Aorta (tissue), 5 donors: ENCODE results near the gene PTH2. TPM values are rescaled to one million over a fixed set of nuclear protein-coding genes. Genes with fewer than 3 reads are reported as not detected.
A peak's percentile ranks its signal among the peaks of the same experiment; 100 is the strongest.

Experiments
- ATAC-seq: fragments of 200-7000 bp; cut with Tn5 transposase; one replicate; pipeline ENCODE4 v1.9.1; 2022; ENCODE audit warnings: moderate library complexity; ENCODE audit not compliant: low FRiP score
- DNase-seq, 2 donors: peaks; one replicate each; pipeline ENCODE4 v3.0.0-alpha.2; 2020
- H3K27ac ChIP-seq, 2 donors: one replicate each; pipeline ENCODE4 v1.5.1; 2013; ENCODE audit warnings: low read length in 2 of 2, mild to moderate bottlenecking in 2 of 2, moderate library complexity in 2 of 2, control low read depth in 1 of 2, inconsistent platforms in 1 of 2, low read depth in 1 of 2
- H3K27me3 ChIP-seq, 2 donors: one replicate each; pipeline ENCODE4 v1.6.1; 2013; ENCODE audit warnings: control low read depth in 1 of 2, low read length in 1 of 2, mild to moderate bottlenecking in 1 of 2, moderate library complexity in 1 of 2; ENCODE audit not compliant: insufficient read depth in 2 of 2, control insufficient read depth in 1 of 2
- H3K36me3 ChIP-seq, 2 donors: one replicate each; pipeline ENCODE4 v1.6.1; 2013; ENCODE audit warnings: control low read depth in 1 of 2, low read length in 1 of 2, mild to moderate bottlenecking in 1 of 2; ENCODE audit not compliant: insufficient read depth in 2 of 2, control insufficient read depth in 1 of 2
- H3K4me1 ChIP-seq, 2 donors: one replicate each; pipeline ENCODE4 v1.6.1; 2013; ENCODE audit warnings: low read length in 2 of 2, control low read depth in 1 of 2, mild to moderate bottlenecking in 1 of 2, moderate library complexity in 1 of 2; ENCODE audit not compliant: insufficient read depth in 2 of 2, control insufficient read depth in 1 of 2
- H3K4me3 ChIP-seq, 2 donors: one replicate each; pipeline ENCODE4 v1.5.1; 2013; ENCODE audit warnings: low read length in 2 of 2, control low read depth in 1 of 2, mild to moderate bottlenecking in 1 of 2
- H3K9me3 ChIP-seq: one replicate; pipeline ENCODE4 v1.6.1; 2013; ENCODE audit warnings: mild to moderate bottlenecking, low read length; ENCODE audit not compliant: control insufficient read depth
- WGBS, 2 donors: extraction: QIAGEN DNeasy Blood & Tissue Kit; methylation state at CpG; one replicate each; pipeline ENCODE4 v1.1.7; 2013; 5-methylcytosine and 5-hydroxymethylcytosine counted together
- intact Hi-C, 2 donors: fragments of 100-400 bp; cut with DNase I; formaldehyde crosslinking; loops; one replicate each; pipeline versions ENCODE4 v1.14.2 to v1.15.0; 2022
- polyA plus RNA-seq, 2 donors: library from polyadenylated mRNA; stranded (reverse); fragments of 200-250 nt; gene quantifications; one replicate each; pipeline ENCODE4 v1.2.3, GENCODE V29; 2013
- total RNA-seq, 2 donors: library from RNA; stranded (reverse); fragmentation: NEBNext Ultra II Directional; extraction: Animal tissue kit (Norgen Biotek cat#: 25700); gene quantifications; one replicate each; pipeline ENCODE4 v1.2.1, GENCODE V29; 2021
- donor health status: healthy with polysubstance abuse.
- donor health status: Bipolar disorder and iron deficiency.
- donor health status: DM: no; HTN: no; CAD: no.
- donor health status: DM: no; HTN: no; CAD: no.
- donor health status: DM: yes; HTN: yes; CAD: no.

Gene PTH2
- total and polyA plus RNA-seq, 4 donors = not detected

DNA sequence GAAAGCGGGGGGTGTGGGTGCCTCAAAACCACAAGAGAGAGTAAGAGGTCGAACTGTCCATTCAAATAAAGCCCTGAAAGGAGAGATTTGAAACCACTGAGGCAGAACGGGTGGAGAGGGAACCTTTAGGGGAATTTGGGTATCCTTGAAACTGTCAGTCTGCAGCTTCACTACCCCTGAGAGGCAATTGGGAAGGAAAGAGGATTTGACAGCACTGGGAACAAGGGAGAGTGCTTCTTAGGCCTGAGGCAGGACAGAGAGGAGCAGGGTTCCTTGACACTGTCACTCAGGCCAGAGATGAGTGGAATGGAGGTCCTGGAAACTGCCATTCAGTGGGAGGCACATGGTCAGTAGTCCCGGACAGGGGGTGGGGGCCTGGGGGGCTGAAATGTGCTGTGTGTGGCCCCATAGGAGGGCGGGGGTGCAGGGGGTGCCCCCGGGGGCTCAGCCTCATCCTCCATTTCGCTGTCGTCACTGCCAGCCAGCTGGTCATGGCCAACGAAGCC, 7.0 kb upstream of the PTH2 start:
- DNase-seq (no peak), ATAC-seq (no peak)
- no peak overlapping the region for H3K27ac ChIP-seq
- intact Hi-C loops = no loop called here
- 76 to 77% methylated on average over 9 of the region's 9 CpGs for WGBS, 2 donors
- peaks cover 0 to 3% of the 10 kb centered on the region in 2 donors for H3K27me3 ChIP-seq
- no peaks in the 10 kb centered on the region for H3K4me1 ChIP-seq
- H3K36me3 ChIP-seq = no peaks in the 10 kb centered on the region
- H3K4me3 ChIP-seq = no peak overlapping the region
- no peaks in the 10 kb centered on the region for H3K9me3 ChIP-seq

DNA sequence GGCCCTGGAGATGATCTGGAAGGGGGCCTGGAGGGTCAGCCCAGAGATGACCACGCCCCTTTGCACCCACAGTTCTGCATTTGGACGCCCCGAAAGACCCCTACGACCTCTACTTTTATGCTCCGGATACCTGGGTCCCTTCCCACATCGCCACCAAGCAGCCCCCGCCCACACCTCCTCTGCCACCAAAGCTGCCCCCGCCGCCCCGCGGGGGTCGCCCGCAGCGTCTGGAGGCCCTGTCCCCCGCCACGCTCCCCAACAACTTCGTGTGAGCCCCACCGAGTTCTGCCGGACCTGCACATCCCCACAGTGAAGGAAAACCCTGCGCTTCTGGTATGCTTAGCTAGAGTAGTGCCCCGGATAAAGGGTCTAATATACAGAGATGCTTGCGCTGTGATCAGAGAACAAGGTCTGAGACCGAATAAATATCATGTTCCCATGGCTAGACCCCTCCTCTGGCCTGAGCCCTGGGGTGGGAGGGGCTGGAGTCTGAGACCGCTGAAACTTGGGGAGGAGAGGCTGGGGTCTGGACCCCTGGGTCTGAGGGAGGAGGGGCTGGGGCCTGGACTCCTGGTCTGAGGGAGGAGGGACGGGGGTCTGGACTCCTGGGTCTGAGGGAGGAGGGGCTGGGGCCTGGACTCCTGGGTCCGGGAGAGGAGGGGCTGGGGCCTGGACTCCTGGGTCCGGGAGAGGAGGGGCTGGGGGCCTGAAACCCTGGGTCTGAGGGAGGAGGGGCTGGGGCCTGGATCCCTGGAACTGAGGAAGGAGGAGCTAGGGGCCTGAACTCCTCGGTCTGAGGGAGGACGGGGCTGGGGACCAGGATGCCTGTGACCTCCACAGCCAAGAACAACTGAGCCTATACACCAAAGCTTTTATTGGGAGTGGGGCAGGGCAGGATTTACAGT, 5.6 kb upstream of the PTH2 start:
- no peaks in the 10 kb centered on the region for H3K36me3 ChIP-seq
- ATAC-seq (no peak), DNase-seq (no peak)
- no peak overlapping the region for H3K4me3 ChIP-seq
- 9 to 10% methylated on average over 25 to 29 of the region's 29 CpGs for WGBS, 2 donors
- intact Hi-C loops = no loop called here
- H3K27ac ChIP-seq = no peak overlapping the region
- H3K4me1 ChIP-seq = no peaks in the 10 kb centered on the region
- no peaks in the 10 kb centered on the region for H3K9me3 ChIP-seq
- peaks cover 0 to 5% of the 10 kb centered on the region in 2 donors for H3K27me3 ChIP-seq

DNA sequence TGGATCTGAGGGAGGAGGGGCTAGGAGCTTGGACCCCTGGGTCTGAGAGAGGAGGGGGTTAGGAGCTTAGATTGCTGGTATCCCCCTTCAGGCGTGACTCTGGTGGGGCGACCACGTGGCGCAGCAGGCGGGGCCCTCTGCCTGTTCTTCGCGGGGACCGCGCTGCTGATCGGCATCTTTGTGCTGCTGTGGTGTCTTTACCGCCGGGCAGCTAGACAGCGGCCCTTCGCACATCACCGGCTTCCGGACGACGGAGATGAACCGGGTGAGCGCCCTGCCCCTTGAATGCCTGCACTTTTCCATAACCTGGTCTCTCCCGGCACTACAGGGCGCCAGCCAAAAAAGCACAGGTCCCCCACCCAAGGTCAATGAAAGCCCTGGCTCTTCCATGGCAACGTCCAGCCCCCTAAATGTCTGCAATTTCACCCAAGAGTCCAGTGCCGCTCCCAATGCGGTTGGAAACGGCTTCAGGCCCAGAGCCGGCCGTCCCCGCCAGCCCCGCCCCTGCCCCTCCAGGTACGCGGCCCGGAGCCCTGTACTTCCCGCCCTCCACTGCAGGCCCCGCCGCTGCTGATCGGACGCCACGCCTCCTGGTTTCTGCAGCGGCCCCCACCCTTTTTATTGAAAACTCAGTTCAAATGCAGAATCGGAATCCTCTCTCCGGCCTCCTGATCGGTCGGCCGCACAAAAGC, 4.8 kb upstream of the PTH2 start:
- Histone ChIP-seq H3K27me3 (peaks cover 0 to 5% of the 10 kb centered on the region in 2 donors), H3K4me1 (no peaks in the 10 kb centered on the region), H3K27ac (no peak overlapping the region), H3K4me3 (no peak overlapping the region), H3K9me3 (no peaks in the 10 kb centered on the region), H3K36me3 (no peaks in the 10 kb centered on the region)
- intact Hi-C loops = no loop called here
- WGBS, 2 donors = 1 to 2% methylated on average over 45 of the region's 45 CpGs
- DNase-seq = no peak
- no peak for ATAC-seq

DNA sequence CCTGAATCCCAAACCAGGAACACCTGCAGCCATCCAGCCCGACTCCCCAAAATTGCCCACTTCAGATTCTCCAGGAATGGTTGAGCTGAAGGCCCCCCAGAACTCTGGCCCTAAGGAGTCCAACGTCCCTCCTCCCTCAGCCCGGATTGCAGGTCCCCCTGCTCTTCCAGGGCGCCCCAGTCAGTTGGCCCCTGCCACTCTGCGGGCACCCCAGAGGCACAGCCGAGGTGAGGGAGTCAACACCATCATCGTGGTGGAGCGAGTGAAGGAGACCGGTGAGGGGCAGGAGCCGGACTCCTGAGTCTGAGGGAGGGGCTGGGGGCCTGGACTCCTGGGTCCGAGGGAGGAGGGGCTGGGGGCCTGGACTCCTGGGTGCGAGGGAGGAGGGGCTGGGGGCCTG, 4.1 kb upstream of the PTH2 start:
- WGBS, 2 donors = 53 to 57% methylated on average over 12 of the region's 12 CpGs
- intact Hi-C loops = no loop called here
- H3K27ac ChIP-seq = no peak overlapping the region
- no peaks in the 10 kb centered on the region for H3K4me1 ChIP-seq
- no peak for DNase-seq
- H3K4me3 ChIP-seq = no peak overlapping the region
- no peaks in the 10 kb centered on the region for H3K9me3 ChIP-seq
- no peaks in the 10 kb centered on the region for H3K36me3 ChIP-seq
- peaks cover 0 to 5% of the 10 kb centered on the region in 2 donors for H3K27me3 ChIP-seq
- ATAC-seq = no peak

DNA sequence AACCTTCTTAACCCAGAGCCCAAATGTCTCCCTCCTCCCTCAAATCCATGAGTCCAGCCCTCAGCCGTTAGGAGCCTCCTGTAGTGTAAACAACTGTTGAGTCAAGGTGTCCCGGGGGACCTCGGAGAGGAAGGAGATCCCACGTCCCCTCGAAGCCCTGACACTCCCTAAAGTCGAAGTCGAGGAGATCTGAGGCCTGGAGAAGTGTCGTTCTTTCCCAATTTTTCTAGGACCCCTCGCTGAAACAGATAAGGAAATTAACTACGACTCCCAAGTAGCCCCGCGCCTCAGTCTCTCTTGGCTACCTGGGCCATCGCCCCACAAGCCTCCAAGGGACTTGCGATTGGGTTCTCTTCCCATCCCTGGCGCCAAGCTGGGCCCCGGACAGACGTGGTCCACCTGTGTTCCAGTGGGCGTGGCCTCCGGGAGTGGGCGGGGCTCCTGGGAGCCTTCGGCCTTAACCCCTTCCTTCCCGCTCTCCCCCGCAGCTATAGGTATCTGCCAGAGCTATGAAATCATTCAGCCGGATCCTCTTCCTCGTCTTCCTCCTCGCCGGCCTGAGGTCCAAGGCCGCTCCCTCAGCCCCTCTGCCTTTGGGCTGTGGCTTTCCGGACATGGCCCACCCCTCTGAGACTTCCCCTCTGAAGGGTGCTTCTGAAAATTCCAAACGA, 2.8 kb upstream of the PTH2 start:
- intact Hi-C loops = no loop called here
- DNase-seq (no peak), ATAC-seq (no peak)
- H3K4me1 ChIP-seq = no peaks in the 10 kb centered on the region
- H3K9me3 ChIP-seq = no peaks in the 10 kb centered on the region
- H3K36me3 ChIP-seq = no peaks in the 10 kb centered on the region
- no peak overlapping the region for H3K27ac ChIP-seq
- H3K27me3 ChIP-seq = peaks cover 0 to 5% of the 10 kb centered on the region in 2 donors
- no peak overlapping the region for H3K4me3 ChIP-seq
- whole genome bisulfite sequencing, 2 donors = 2 to 3% methylated on average over 27 to 30 of the region's 30 CpGs

DNA sequence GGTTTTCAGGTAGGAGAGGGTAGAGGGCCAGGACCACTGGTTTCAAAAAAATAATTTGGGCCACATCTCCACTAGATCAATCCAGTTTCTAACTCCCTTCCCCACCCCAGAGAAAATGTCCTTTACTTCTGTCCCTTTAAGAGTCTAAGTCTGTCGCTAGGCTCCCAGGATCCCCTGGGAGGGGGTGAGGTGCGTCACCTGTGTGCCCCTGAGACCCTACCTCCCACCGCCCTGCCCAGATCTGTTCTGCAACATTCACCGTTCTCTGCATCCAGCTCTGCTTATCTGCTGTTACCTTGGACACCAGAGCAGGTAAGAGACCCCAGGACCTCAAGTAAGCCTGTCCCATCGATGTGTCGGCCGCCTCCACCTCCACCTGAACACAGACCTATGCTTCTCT, 1.9 kb upstream of the PTH2 start, which contains the start of gene GFY:
TSS of gene GFY (plus strand) at position 211 of the 400 bp plus-strand sequence. CDS start 1,043 bp downstream, outside the sequence.
- H3K9me3 ChIP-seq = no peaks in the 10 kb centered on the region
- intact Hi-C loops = no loop called here
- no peak within 1 kb of the TSS for H3K4me3 ChIP-seq
- H3K4me1 ChIP-seq = no peaks in the 10 kb centered on the region
- H3K27ac ChIP-seq = no peak within 1 kb of the TSS
- no peak for ATAC-seq
- 50 to 53% methylated on average over 7 of the region's 7 CpGs for WGBS, 2 donors
- H3K27me3 ChIP-seq = peaks cover 0 to 5% of the 10 kb centered on the region in 2 donors
- DNase-seq = no peak
- H3K36me3 ChIP-seq = no peaks in the 10 kb centered on the region

DNA sequence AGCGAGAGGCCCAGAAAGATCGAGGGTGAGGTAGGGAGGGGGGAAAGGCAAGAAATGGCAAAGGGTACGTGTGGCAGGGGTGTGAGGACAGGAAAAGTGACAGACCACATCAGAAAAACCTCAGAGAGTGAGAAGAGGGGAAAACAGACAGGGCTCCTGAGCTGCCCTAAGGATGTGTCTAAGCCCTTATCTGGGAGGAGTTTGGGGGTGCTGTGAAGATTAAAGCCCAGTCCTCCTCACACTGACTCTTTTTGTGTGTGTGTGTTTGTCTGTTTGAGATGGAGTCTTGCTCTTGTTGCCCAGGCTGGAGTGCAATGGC, 703 bp upstream of the PTH2 start:
- Histone ChIP-seq H3K4me1 (no peaks in the 10 kb centered on the region), H3K4me3 (no peak overlapping the region), H3K27ac (no peak overlapping the region), H3K36me3 (no peaks in the 10 kb centered on the region), H3K9me3 (no peaks in the 10 kb centered on the region), H3K27me3 (peaks cover 0 to 5% of the 10 kb centered on the region in 2 donors)
- WGBS, 2 donors = 7 to 13% methylated on average over 3 of the region's 3 CpGs
- no peak for DNase-seq
- intact Hi-C loops = no loop called here
- ATAC-seq = no peak

DNA sequence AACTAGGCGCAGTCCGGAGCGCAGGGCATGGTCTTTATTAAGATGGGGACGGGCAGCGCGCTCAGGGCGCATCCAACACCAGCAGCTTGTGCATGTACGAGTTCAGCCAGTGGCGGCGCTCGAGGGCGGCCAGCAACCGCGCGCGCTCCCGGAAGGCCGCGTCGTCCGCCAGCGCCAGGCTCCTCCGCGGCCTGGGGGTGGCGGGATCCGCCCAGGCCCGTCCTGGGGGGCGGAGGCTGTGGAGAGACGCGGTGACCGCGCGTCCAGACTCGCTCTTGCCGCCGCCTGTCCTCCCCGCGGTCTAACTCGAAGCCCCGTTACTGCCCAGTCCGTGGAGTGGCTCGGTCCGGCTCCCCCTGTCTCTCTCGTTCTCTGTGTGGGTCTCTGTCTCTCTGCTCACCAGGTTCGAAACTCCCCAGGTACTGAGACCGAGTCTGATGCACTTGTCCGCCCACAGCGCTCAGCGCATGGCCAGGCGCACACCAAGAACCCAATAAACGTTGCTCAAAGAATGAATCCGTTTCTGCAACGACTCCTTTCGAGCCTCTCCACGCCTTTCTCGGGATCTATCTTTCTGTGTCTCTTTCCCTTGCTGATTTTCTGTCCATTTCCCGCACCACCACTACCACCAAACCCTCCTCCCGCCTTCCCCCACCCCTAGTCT, 702 bp downstream of the PTH2 start:
- H3K4me1 ChIP-seq = no peaks in the 10 kb centered on the region
- ATAC-seq = peak; percentile 54
- H3K27ac ChIP-seq = no peak overlapping the region
- H3K9me3 ChIP-seq = no peaks in the 10 kb centered on the region
- no peaks in the 10 kb centered on the region for H3K36me3 ChIP-seq
- WGBS, 2 donors = 2 to 3% methylated on average over 58 of the region's 58 CpGs
- H3K27me3 ChIP-seq = peaks cover 0 to 5% of the 10 kb centered on the region in 2 donors
- DNase-seq = peak in 1 of 2 donors; percentile 84
- H3K4me3 ChIP-seq = no peak overlapping the region
- intact Hi-C loops = no loop called here
